ENCODE results near the gene RNU5B-1.

The RNU5B-1 gene

GRCh38 chr15:65329984-65330735, 25.7 kb downstream of the RNU5B-1 start:
- H4K8ac ChIP-seq (ENCODE audit: low read depth, low read length): no peak overlapping the region
- no peak overlapping the region for H3K4me2 ChIP-seq (ENCODE audit: insufficient read depth, low read length, poor library complexity, severe bottlenecking)
- no CpG with 5 or more reads among the region's 18 CpGs for WGBS, 2 donors (ENCODE audit: extremely low coverage in 2 of 2, insufficient read length in 2 of 2, insufficient replicate concordance in 1 of 2)
- no peaks in the 10 kb centered on the region for H3K9me3 ChIP-seq (replicated peaks in 1 of 2; ENCODE audit: control insufficient read depth in 2 of 2, insufficient read depth in 1 of 2, low read depth in 1 of 2, low read length in 2 of 2)
- H3K4ac ChIP-seq (ENCODE audit: low read length): no peak overlapping the region
- H2BK5ac ChIP-seq (ENCODE audit: low read length): peak overlapping the region; percentile 15
- H2BK12ac ChIP-seq (ENCODE audit: low read length): no peak overlapping the region
- peaks cover under 1% of the 10 kb centered on the region for H3K79me1 ChIP-seq (ENCODE audit: low read depth, low read length)
- DNase-seq (ENCODE audit: low spot score): no peak
- H2BK15ac ChIP-seq (ENCODE audit: low read length): peak overlapping the region; percentile 83
- no peak overlapping the region for H3K23ac ChIP-seq (ENCODE audit: low read depth, low read length, poor library complexity)
- peaks cover 25 to 73% of the 10 kb centered on the region in 2 donors for H3K36me3 ChIP-seq (replicated peaks in 1 of 2; ENCODE audit: control insufficient read depth in 2 of 2, insufficient read depth in 2 of 2, low read length in 2 of 2)
- H2BK120ac ChIP-seq (ENCODE audit: low read depth, low read length): no peak overlapping the region
- no peak overlapping the region for H3K27ac ChIP-seq (replicated peaks; ENCODE audit: low read length)
- no peak overlapping the region for H2AFZ ChIP-seq (ENCODE audit: low read length)
- H2AK5ac ChIP-seq (ENCODE audit: low read depth, low read length): peak overlapping the region; percentile 53
- H3K18ac ChIP-seq (ENCODE audit: low read length): no peak overlapping the region
- H3K9ac ChIP-seq (ENCODE audit: low read depth, low read length, poor library complexity): peak overlapping the region; percentile 53
- H3K4me1 ChIP-seq (ENCODE audit: control insufficient read depth in 2 of 2, insufficient read depth in 1 of 2, low read depth in 1 of 2, low read length in 2 of 2): peaks cover 21 to 33% of the 10 kb centered on the region in 2 donors
- H3K4me3 ChIP-seq (ENCODE audit: low read length in 2 of 2): peak overlapping the region in 1 of 2 donors; percentile 53
- H3K14ac ChIP-seq (ENCODE audit: low read length): no peak overlapping the region
- peak overlapping the region; percentile 2 for H4K91ac ChIP-seq (ENCODE audit: low read depth, low read length, poor library complexity)
- peaks cover 0 to 2% (median 0%) of the 10 kb centered on the region in 3 experiments for H3K27me3 ChIP-seq (ENCODE audit: control insufficient read depth in 3 of 3, insufficient read depth in 3 of 3, low read depth in 1 of 3, low read length in 3 of 3)

- peaks cover 30 to 39% of the 10 kb centered on the region in 2 donors for H3K4me1 ChIP-seq (ENCODE audit: control insufficient read depth in 2 of 2, insufficient read depth in 1 of 2, low read depth in 1 of 2, low read length in 2 of 2)
- WGBS, 2 donors (ENCODE audit: extremely low coverage in 2 of 2, insufficient read length in 2 of 2, insufficient replicate concordance in 1 of 2): no CpG with 5 or more reads among the region's 22 CpGs
- DNase-seq (ENCODE audit: low spot score): no peak
Observed at GRCh38 chr15:65330934-65331645, 26.6 kb downstream of the RNU5B-1 start.

DNA sequence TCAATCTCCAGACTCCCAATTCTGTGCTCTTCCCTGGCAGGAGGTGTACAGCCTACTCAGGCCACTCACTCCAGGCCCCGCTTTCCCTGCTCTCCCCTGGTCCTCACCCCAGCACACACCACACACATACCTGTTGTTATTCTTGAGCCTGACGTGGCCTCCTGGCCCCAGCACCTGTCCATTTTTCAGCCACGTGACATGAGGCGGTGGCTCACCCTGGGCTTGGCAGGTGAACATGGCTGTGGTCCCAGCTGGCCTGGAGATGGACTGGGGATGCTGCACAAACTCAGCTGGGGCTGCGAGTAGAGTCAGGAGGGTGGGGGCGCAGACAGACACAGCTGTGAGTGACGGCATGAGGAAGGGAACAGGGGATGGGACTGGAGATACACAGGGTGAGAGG, 27.3 kb downstream of the RNU5B-1 start:
- Histone ChIP-seq H3K79me1 (ENCODE audit: low read depth, low read length) (peaks cover 4% of the 10 kb centered on the region), H3K18ac (ENCODE audit: low read length) (peak overlapping the region; percentile 60), H3K27me3 (ENCODE audit: control insufficient read depth in 3 of 3, insufficient read depth in 3 of 3, low read depth in 1 of 3, low read length in 3 of 3) (peaks cover 0 to 2% (median 0%) of the 10 kb centered on the region in 3 experiments), H4K91ac (ENCODE audit: low read depth, low read length, poor library complexity) (peak overlapping the region; percentile 69), H2AFZ (ENCODE audit: low read length) (no peak overlapping the region), H3K27ac (replicated peaks; ENCODE audit: low read length) (no peak overlapping the region), H3K36me3 (replicated peaks in 1 of 2; ENCODE audit: control insufficient read depth in 2 of 2, insufficient read depth in 2 of 2, low read length in 2 of 2) (peaks cover 25 to 79% of the 10 kb centered on the region in 2 donors), H2BK15ac (ENCODE audit: low read length) (peak overlapping the region; percentile 77), H2BK120ac (ENCODE audit: low read depth, low read length) (no peak overlapping the region), H2BK12ac (ENCODE audit: low read length) (peak overlapping the region; percentile 97), H3K23ac (ENCODE audit: low read depth, low read length, poor library complexity) (peak overlapping the region; percentile 94), H3K9ac (ENCODE audit: low read depth, low read length, poor library complexity) (no peak overlapping the region), H3K4ac (ENCODE audit: low read length) (peak overlapping the region; percentile 54), H4K8ac (ENCODE audit: low read depth, low read length) (no peak overlapping the region), H3K14ac (ENCODE audit: low read length) (no peak overlapping the region), H3K9me3 (replicated peaks in 1 of 2; ENCODE audit: control insufficient read depth in 2 of 2, insufficient read depth in 1 of 2, low read depth in 1 of 2, low read length in 2 of 2) (no peaks in the 10 kb centered on the region), H2AK5ac (ENCODE audit: low read depth, low read length) (peak overlapping the region; percentile 42), H2BK5ac (ENCODE audit: low read length) (no peak overlapping the region), H3K4me2 (ENCODE audit: insufficient read depth, low read length, poor library complexity, severe bottlenecking) (no peak overlapping the region), H3K4me3 (ENCODE audit: low read length in 2 of 2) (no peak overlapping the region), H3K4me1 (ENCODE audit: control insufficient read depth in 2 of 2, insufficient read depth in 1 of 2, low read depth in 1 of 2, low read length in 2 of 2) (peaks cover 37 to 44% of the 10 kb centered on the region in 2 donors)
- no peak for DNase-seq (ENCODE audit: low spot score)
- WGBS, 2 donors (ENCODE audit: extremely low coverage in 2 of 2, insufficient read length in 2 of 2, insufficient replicate concordance in 1 of 2): no CpG with 5 or more reads among the region's 7 CpGs

More at GRCh38 chr15:65330934-65331645, 26.6 kb downstream of the RNU5B-1 start:
- H3K14ac ChIP-seq (ENCODE audit: low read length): no peak overlapping the region
- peak overlapping the region; percentile 3 for H3K23ac ChIP-seq (ENCODE audit: low read depth, low read length, poor library complexity)
- peaks cover 0 to 2% (median 0%) of the 10 kb centered on the region in 3 experiments for H3K27me3 ChIP-seq (ENCODE audit: control insufficient read depth in 3 of 3, insufficient read depth in 3 of 3, low read depth in 1 of 3, low read length in 3 of 3)
- H3K4me2 ChIP-seq (ENCODE audit: insufficient read depth, low read length, poor library complexity, severe bottlenecking): no peak overlapping the region
- no peak overlapping the region for H2BK5ac ChIP-seq (ENCODE audit: low read length)
- H3K4me3 ChIP-seq (ENCODE audit: low read length in 2 of 2): peak overlapping the region in 1 of 2 donors; percentile 23
- no peaks in the 10 kb centered on the region for H3K9me3 ChIP-seq (replicated peaks in 1 of 2; ENCODE audit: control insufficient read depth in 2 of 2, insufficient read depth in 1 of 2, low read depth in 1 of 2, low read length in 2 of 2)
- no peak overlapping the region for H2BK120ac ChIP-seq (ENCODE audit: low read depth, low read length)
- H3K27ac ChIP-seq (replicated peaks; ENCODE audit: low read length): no peak overlapping the region
- H4K91ac ChIP-seq (ENCODE audit: low read depth, low read length, poor library complexity): no peak overlapping the region
- H3K36me3 ChIP-seq (replicated peaks in 1 of 2; ENCODE audit: control insufficient read depth in 2 of 2, insufficient read depth in 2 of 2, low read length in 2 of 2): peaks cover 25 to 79% of the 10 kb centered on the region in 2 donors
- no peak overlapping the region for H2BK12ac ChIP-seq (ENCODE audit: low read length)
- peak overlapping the region; percentile 83 for H2BK15ac ChIP-seq (ENCODE audit: low read length)
- no peak overlapping the region for H4K8ac ChIP-seq (ENCODE audit: low read depth, low read length)
- peak overlapping the region; percentile 14 for H3K9ac ChIP-seq (ENCODE audit: low read depth, low read length, poor library complexity)
- H2AK5ac ChIP-seq (ENCODE audit: low read depth, low read length): peak overlapping the region; percentile 47
- no peak overlapping the region for H3K4ac ChIP-seq (ENCODE audit: low read length)
- H3K79me1 ChIP-seq (ENCODE audit: low read depth, low read length): peaks cover 4% of the 10 kb centered on the region
- peak overlapping the region; percentile 74 for H3K18ac ChIP-seq (ENCODE audit: low read length)
- H2AFZ ChIP-seq (ENCODE audit: low read length): no peak overlapping the region
